LNCAP (cell line): ENCODE measurements around the gene ALG14.

Experiments
- CTCF ChIP-seq: fragments of 450-650 bp; IDR thresholded peaks from 2 replicates; pipeline ENCODE4 v1.5.1; 2017; ENCODE audit warnings: mild to moderate bottlenecking

Gene ALG14

DNA sequence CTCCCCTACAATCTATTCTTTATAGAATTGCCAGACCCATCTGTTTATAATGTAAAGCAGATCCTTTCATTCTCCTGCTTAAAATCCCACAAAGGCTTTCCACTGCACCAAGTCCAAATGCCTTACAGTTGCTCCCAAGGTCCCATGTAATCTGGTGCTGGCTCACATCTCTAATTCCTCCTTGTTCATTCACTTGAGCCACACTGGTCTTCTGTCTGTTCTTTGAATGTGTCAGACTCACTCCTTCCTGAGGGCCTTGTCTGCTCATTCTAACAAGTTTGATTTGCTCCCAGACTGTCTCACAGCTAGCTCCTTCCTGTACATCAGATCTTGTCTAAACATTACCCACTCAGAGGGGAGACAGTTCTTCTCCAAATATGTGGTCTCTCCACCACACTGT, 38.9 kb downstream of the ALG14 start:
- TF ChIP-seq CTCF: no peak

- TF ChIP-seq CTCF: no peak
These were observed 43.2 kb downstream of the ALG14 start for GRCh38 chr1:95029532-95029931.

GRCh38 chr1:95028954-95029353, 43.8 kb downstream of the ALG14 start:
- no peak for TF ChIP-seq CTCF

DNA sequence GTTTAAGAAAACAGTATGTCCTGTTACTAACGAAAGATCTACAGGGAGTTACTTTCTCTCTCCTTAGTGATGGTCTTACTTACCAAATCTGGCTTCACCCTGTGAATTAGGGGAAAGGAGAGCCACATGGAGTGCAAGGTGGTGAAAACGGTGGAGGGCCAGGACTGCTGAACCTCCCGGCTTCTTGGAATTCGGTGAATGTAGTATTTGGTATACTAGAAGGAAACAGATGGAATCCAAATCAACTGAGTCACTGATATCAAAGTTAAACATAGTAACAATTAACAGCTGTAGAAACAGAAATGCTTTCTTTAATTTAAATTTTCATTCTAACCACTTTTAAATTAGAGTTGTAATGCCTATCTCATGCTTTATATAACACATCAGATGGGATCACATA, 45.7 kb downstream of the ALG14 start:
- TF ChIP-seq CTCF: no peak

DNA sequence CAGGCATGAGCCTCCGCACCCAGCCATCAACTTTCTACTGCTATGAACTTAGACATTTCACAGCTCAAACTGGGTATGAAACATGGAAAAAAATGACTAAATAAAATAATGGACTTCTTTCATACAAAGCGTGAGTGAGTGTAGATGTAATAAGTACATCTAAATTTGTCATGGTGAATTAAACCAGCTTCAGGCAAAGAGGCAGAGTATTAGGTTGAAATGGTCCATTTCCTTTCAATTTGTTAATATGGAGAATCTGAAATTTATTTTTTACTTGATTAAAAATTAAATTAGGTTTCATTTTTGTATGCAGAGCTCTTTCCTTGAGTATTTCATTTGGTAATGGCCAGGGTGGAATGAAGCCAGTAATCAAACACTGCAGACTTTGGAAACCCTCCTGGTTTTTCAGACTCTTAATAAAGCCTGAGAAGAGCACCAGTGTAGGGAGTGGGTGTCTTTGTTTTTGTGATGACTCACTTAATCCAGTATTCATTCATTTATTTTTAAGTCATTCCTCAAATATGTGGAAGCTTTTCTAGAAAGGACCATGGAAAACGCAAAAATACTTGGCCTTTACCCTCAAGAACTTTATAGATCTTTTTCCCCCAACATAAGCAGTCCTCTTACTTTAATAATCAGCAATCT, 49.2 kb downstream of the ALG14 start:
- TF ChIP-seq CTCF: no peak

DNA sequence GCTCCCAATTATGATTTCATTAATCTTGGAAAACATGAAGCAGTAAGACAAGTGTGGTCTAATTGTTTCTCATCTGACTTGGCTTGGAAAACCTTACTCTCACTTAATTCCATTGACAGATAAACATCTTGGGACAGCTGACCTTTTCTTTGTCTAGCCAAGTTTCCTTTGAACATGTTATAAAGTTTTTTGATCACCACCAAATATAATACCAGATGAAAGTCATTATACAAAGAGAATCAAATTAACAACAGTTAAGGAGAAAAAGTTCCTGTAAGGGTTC, 50.2 kb downstream of the ALG14 start:
- no peak for TF ChIP-seq CTCF

DNA sequence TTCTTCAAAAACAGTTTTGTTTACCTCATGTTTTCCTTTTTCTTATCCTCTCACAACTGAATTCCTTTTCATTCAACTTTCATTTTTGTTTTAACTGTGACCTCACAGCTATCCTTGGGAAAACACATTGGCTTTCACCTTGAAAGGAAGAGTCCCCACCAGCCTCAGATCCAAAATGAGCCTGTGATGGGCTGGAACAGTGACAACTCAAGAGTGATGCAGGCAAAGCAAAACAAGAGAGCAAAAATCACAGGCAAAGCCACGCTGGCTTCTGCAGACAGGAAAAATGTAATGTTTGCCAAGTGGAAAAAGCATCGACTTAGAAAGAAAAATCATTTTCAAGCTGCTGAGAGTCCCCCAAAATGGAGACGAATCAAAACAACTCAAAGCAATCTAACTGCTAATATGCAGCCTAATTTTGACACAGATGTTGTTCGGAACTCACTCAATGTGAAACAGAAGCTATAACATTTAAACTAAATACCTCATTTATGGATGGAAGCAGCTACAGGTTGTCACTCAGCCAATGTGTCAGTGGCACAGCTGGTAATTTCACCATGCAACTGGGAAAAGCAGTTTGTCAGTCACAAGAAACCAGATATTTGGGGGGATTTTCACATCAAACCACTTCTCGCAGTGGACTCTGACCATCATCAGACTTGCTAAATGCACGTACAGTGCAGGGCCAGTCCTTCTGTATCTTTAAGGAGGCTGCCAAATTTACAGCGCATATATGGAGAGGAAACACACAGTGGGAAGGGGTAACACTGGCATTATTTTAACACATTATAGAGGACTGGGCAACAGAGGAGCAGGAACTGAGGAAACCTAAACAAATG, 50.7 kb downstream of the ALG14 start:
- no peak for TF ChIP-seq CTCF
